ENCODE data around the gene FAM110A. TPM values are rescaled to one million over a fixed set of nuclear protein-coding genes. Genes with fewer than 3 reads are reported as not detected.
"Not testable (repeated sequence)": the region's sequence is repeated elsewhere in the genome, so short reads cannot be mapped to it uniquely, and the experiment has no call there.

FAM110A gene
- total RNA-seq, 2 donors from 2014 or later = 7.4 to 11.5 TPM

DNA sequence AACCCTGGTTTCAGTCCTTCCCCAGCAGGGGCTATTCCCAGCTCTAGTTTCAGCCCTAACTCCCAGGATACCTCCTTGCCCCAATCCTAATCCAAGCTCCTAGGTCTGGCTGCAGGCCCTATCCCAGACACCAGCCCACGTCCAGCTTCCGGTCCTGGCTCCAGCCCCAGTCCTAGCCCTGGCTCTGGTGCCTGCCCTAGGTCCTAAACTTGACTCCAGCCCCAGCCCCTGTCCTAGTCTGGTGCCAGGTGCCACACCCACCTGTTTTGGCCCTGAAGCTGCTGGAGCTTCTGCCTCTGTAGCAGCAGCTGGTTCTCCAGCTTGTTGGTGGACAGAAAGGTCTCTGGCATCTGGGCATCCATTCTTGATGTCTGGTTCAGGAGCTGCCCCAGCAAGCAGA is 54.5 kb downstream of the FAM110A start:
- no peak for ATAC-seq
- intact Hi-C loops (cut with DNase I, micrococcal nuclease) = no loop called here

GRCh38 chr20:889106-889505 is 55.6 kb downstream of the FAM110A start:
- no peak for ATAC-seq
- intact Hi-C loops (cut with DNase I, micrococcal nuclease) = no loop called here

More for the DNA sequence above, 54.5 kb downstream of the FAM110A start:
- no peak for DNase-seq

GRCh38 chr20:889932-890463 is 56.5 kb downstream of the FAM110A start:
- no peak for DNase-seq
- ATAC-seq = no peak
- intact Hi-C loops (cut with DNase I, micrococcal nuclease) = loop anchor here in 1 of 2 donors (10.0 kb wide), 1 partner anchor 65 kb away; no protein-coding TSS in a partner anchor

More at GRCh38 chr20:889106-889505, 55.6 kb downstream of the FAM110A start:
- no peak for DNase-seq

DNA sequence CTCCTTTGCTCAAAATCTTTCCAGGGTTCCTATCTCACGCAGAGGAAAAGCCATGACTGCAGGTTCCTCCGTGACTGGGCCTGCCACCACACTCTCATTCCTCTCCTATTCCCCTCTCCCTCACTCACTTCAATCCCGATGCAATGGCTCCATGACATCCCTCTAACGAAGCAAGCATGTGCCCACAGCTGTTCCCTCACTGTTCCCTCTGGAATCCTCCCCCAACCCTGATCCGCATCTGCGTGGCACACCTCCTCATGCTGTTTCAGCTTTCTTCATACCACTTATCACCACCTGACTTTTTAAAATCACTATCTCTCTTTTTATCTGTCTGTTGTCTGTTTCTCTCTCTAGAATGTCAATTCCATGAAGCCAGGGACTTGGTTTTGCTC is 57.1 kb downstream of the FAM110A start:
- ATAC-seq (no peak), DNase-seq (no peak)
- intact Hi-C loops (cut with DNase I, micrococcal nuclease) = loop anchor here in 1 of 2 donors (10.0 kb wide), 1 partner anchor 64 kb away; no protein-coding TSS in a partner anchor

- no peak for ATAC-seq
- no peak for DNase-seq
- intact Hi-C loops (cut with DNase I, micrococcal nuclease) = loop anchor here in 1 of 2 donors (10.0 kb wide), 1 partner anchor 64 kb away; no protein-coding TSS in a partner anchor
These were observed 57.7 kb downstream of the FAM110A start for GRCh38 chr20:891058-891705.

DNA sequence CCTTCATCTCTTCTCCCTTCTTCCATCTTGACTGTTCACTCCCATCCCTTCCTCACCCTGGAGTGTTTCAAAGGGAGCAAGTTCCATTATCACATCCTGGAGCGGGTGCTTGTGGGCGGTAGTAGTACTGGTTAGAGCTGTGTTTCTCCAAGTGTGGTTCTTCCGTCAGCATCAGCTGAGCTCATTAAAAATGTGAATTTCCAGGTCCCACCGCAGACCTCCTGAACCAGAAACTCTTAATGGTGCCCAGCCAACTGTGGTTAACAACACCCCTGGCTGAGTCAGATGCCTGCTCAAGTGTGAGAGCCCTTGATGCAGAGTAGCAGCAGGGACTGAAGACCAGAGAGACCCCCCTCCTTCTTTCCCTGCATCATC is 58.2 kb downstream of the FAM110A start:
- ATAC-seq (no peak), DNase-seq (no peak)
- intact Hi-C loops (cut with DNase I, micrococcal nuclease) = loop anchor here in 1 of 2 donors (10.0 kb wide), 1 partner anchor 63 kb away; no protein-coding TSS in a partner anchor

DNA sequence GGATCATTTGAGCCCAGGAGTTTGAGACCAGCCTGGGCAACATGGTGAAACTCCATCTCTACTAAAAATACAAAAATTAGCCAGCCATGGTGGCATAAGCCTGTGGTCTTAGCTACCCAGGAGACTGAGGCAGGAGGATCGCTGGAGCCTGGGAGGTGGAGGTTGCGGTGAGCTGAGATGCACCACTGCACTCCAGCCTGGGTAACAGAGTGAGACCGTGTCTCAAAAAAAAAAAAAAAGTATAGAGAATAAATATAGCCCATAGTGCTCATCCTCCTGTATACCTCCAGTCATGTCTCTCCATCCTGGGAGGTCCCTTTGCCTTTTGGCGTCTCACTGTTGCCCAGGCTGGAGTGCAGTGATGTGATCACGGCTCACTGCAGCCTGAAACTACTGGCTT is 58.9 kb downstream of the FAM110A start:
- intact Hi-C loops (cut with DNase I, micrococcal nuclease) = loop anchor here in 1 of 2 donors (10.0 kb wide), 1 partner anchor 62 kb away; no protein-coding TSS in a partner anchor
- not testable (repeated sequence) for DNase-seq, ATAC-seq

Other genes with a start within 250 kb of the FAM110A start
- gene TCF15, start 223.4 kb upstream of the FAM110A start, total RNA-seq = under 1 TPM in 1 of 2 donors, not detected in 1; 0.22 TPM
- gene SRXN1, start 180.5 kb upstream of the FAM110A start, total RNA-seq = 10 to 100 TPM; 21.1 to 21.9 TPM
- not detected for gene SCRT2, start 157.9 kb upstream of the FAM110A start, total RNA-seq
- 10 to 100 TPM; 22.1 to 22.8 TPM for gene SLC52A3, start 65.2 kb upstream of the FAM110A start, total RNA-seq
- not detected for gene ANGPT4, start 82.6 kb downstream of the FAM110A start, total RNA-seq
- gene RSPO4, start 168.6 kb downstream of the FAM110A start, total RNA-seq = under 1 TPM in 1 of 2 donors, not detected in 1; 0.11 TPM

Measured in left colon (tissue), 2 donors.